Stimulated activated CD4-positive, alpha-beta T cell treated with anti-CD3 and anti-CD28 coated beads, Interleukin-1b, Interleukin-23, amount 100 ng/mL, for 24 hours (primary cell): Measurements from ENCODE around the gene COA8.
A peak's percentile ranks its signal among the peaks of the same experiment; 100 is the strongest.
"Not testable (repeated sequence)": the region's sequence is repeated elsewhere in the genome, so short reads cannot be mapped to it uniquely, and the experiment has no call there.

Experiments
- DNase-seq, 4 experiments: peaks; one replicate each; pipeline ENCODE4 v3.0.0-alpha.2; 2020; ENCODE audit warnings: low read depth in 4 of 4, low spot score in 1 of 4

The COA8 gene

GRCh38 chr14:103525430-103526246 is 37.1 kb upstream of the COA8 start:
- not testable (repeated sequence) for DNase-seq

- DNase-seq: no peak
Measured at GRCh38 chr14:103526247-103526913, 36.4 kb upstream of the COA8 start.

GRCh38 chr14:103526914-103527248 is 35.9 kb upstream of the COA8 start:
- no peak for DNase-seq

- no peak for DNase-seq
Measured at GRCh38 chr14:103527408-103528145, 35.2 kb upstream of the COA8 start.

GRCh38 chr14:103528146-103528586 is 34.6 kb upstream of the COA8 start:
- no peak for DNase-seq

- DNase-seq: peak; percentile 47 to 73 (median 65)
Measured at GRCh38 chr14:103528587-103529382, 34.0 kb upstream of the COA8 start, which contains the start of gene TRMT61A. TRMT61A (plus strand) TSS chr14:103529196; CDS start chr14:103529979, 783 bp downstream.

GRCh38 chr14:103529383-103530365 is 33.1 kb upstream of the COA8 start:
- DNase-seq: no peak

- DNase-seq: no peak
Measured at GRCh38 chr14:103530390-103530789, 32.4 kb upstream of the COA8 start.

GRCh38 chr14:103530831-103531230 is 31.9 kb upstream of the COA8 start:
- no peak for DNase-seq

GRCh38 chr14:103531421-103532215 is 31.1 kb upstream of the COA8 start:
- no peak for DNase-seq

- no peak for DNase-seq
Measured at GRCh38 chr14:103532216-103533136, 30.3 kb upstream of the COA8 start.

GRCh38 chr14:103533137-103533998 is 29.4 kb upstream of the COA8 start:
- DNase-seq: no peak

GRCh38 chr14:103533999-103534575 is 28.7 kb upstream of the COA8 start:
- DNase-seq: no peak

GRCh38 chr14:103534576-103535061 is 28.1 kb upstream of the COA8 start:
- DNase-seq: no peak

- no peak for DNase-seq
Measured at GRCh38 chr14:103535081-103535890, 27.5 kb upstream of the COA8 start.
